HL-60 (cell line): ENCODE results near the gene HOTAIR.

Experiments
- DNase-seq, 2 experiments: peaks; one replicate each; pipeline ENCODE4 v3.0.0-alpha.2; 2010 to 2020; ENCODE audit warnings: low read depth in 1 of 2, low spot score in 1 of 2
- H3K27ac ChIP-seq: fragments of 250-450 bp; sonication (Bioruptor Pico); replicated peaks from 2 replicates; pipeline ENCODE4 v1.5.1; 2020; ENCODE audit warnings: mild to moderate bottlenecking, moderate library complexity
- H3K27me3 ChIP-seq: fragments of 250-450 bp; sonication (Bioruptor Pico); 2 replicates; pipeline ENCODE4 v1.5.1; 2021; ENCODE audit warnings: mild to moderate bottlenecking, moderate library complexity; ENCODE audit not compliant: insufficient read depth, poor library complexity, severe bottlenecking
- H3K4me3 ChIP-seq: replicated peaks from 2 replicates; pipeline ENCODE4 v1.5.1; 2011; ENCODE audit warnings: mild to moderate bottlenecking, control low read depth, low read length; ENCODE audit not compliant: insufficient read depth
- CTCF ChIP-seq: IDR thresholded peaks from one replicate; pipeline ENCODE4 v1.5.1; 2011; ENCODE audit warnings: low read length, control low read depth, inconsistent platforms; ENCODE audit not compliant: insufficient read depth
- GABPA ChIP-seq: IDR thresholded peaks from 2 replicates; pipeline ENCODE4 v1.6.1; 2012; ENCODE audit warnings: low read depth
- POLR2AphosphoS5 ChIP-seq: IDR thresholded peaks from 2 replicates; pipeline ENCODE4 v1.6.1; 2012; ENCODE audit warnings: low read depth
- REST ChIP-seq: IDR thresholded peaks from 2 replicates; pipeline ENCODE4 v1.6.1; 2012; ENCODE audit warnings: low read depth; ENCODE audit not compliant: insufficient replicate concordance
- SPI1 ChIP-seq: IDR thresholded peaks from 2 replicates; pipeline ENCODE4 v1.6.1; 2012; ENCODE audit warnings: low read depth, mild to moderate bottlenecking, borderline replicate concordance

HOTAIR gene

GRCh38 chr12:53975064-53975471, 314 bp upstream of the HOTAIR start:
- H3K4me3 ChIP-seq: no peak overlapping the region
- no peak for TF ChIP-seq CTCF
- no peak for TF ChIP-seq GABPA
- no peak for TF ChIP-seq POLR2AphosphoS5
- TF ChIP-seq REST: no peak
- TF ChIP-seq SPI1: no peak
- no peak overlapping the region for H3K27ac ChIP-seq
- no peak for DNase-seq
- H3K27me3 ChIP-seq: peaks cover 87% of the 10 kb centered on the region

GRCh38 chr12:53973236-53974042, 1.3 kb downstream of the HOTAIR start:
- Histone ChIP-seq H3K27me3 (peaks cover 90% of the 10 kb centered on the region), H3K27ac (no peak overlapping the region), H3K4me3 (no peak overlapping the region)
- TF ChIP-seq POLR2AphosphoS5 (no peak), GABPA (no peak), REST (no peak), CTCF (no peak), SPI1 (no peak)
- no peak for DNase-seq

GRCh38 chr12:53972722-53973235, 2.0 kb downstream of the HOTAIR start, which contains the start of gene HOXC11:
HOXC11 (plus strand) TSS chr12:53973126; CDS start chr12:53973242, 116 bp downstream.
- peaks cover 92% of the 10 kb centered on the region for H3K27me3 ChIP-seq
- no peak within 1 kb of the TSS; the same call in 1 of the 2 replicates for H3K4me3 ChIP-seq
- TF ChIP-seq REST (no peak), GABPA (no peak), POLR2AphosphoS5 (no peak)
- DNase-seq: no peak
- H3K27ac ChIP-seq: no peak within 1 kb of the TSS
